ENCODE measurements around the gene PPP1R13L.

DNA sequence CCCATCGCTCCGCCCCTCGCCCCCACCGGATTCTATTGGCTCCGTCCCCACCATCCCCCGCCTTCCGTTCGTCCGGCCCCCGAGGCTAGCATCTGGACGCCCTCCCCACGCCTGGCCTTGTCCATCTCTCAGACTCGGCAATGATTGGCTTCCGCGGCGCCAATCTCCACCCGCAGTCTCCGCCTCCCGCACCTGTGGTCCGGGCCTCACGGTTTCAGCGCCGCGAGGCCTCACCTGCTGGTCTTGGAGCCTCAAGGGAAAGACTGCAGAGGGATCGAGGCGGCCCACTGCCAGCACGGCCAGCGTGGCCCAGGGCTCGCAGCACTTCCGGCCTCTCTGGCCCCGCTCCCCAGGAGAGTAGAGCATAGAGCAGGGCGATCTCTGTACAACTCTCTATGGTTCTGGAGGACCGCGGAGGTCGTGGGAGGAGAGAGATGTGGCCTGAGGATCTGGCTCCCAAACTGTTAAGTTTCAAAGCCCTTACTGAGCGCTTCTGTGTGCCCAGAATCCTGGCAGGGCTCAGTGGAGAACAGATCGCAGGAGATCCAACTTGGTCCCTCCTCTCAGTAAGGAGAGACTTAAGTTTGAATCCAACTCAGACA, 18.8 kb upstream of the PPP1R13L start, which contains the start of gene ERCC1:
- TF ChIP-seq, protein P1, sequence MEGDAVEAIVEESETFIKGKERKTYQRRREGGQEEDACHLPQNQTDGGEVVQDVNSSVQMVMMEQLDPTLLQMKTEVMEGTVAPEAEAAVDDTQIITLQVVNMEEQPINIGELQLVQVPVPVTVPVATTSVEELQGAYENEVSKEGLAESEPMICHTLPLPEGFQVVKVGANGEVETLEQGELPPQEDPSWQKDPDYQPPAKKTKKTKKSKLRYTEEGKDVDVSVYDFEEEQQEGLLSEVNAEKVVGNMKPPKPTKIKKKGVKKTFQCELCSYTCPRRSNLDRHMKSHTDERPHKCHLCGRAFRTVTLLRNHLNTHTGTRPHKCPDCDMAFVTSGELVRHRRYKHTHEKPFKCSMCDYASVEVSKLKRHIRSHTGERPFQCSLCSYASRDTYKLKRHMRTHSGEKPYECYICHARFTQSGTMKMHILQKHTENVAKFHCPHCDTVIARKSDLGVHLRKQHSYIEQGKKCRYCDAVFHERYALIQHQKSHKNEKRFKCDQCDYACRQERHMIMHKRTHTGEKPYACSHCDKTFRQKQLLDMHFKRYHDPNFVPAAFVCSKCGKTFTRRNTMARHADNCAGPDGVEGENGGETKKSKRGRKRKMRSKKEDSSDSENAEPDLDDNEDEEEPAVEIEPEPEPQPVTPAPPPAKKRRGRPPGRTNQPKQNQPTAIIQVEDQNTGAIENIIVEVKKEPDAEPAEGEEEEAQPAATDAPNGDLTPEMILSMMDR (IDR thresholded peaks at IDR 0.05), result no peak
- no peak for TF ChIP-seq POLR2A (IDR thresholded peaks at IDR 0.05)
